ENCODE data around the gene C2orf69. TPM values are rescaled to one million over a fixed set of nuclear protein-coding genes. Genes with fewer than 3 reads are reported as not detected.

The C2orf69 gene
- total and polyA plus RNA-seq, 9 donors: 4.4 to 12.6 (median 9.6) TPM

DNA sequence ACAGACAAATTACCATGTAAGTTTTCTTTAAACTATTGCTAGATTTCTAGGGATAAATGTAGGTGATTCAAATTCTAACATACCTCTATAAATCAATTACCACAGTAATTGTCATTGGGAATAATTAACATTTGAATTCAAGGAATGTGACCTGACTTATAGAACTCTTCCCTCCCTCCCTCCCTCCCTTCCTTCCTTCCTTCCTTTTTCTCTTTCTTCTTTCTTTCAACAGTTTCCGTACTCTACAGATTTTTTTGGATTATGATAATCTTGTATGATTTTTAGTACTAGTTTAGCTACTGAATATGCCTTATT, 41.9 kb upstream of the C2orf69 start:
- intact Hi-C loops (cut with DNase I): no loop called here
- 70 to 82% (median 80%) methylated on average over 1 of the region's 1 CpG for WGBS, 3 donors
- no peak overlapping the region for H3K4me3 ChIP-seq
- TF ChIP-seq POLR2A (IDR thresholded peaks at IDR 0.05) (no peak), EP300 (IDR thresholded peaks at IDR 0.05) (no peak)
- TF ChIP-seq, protein P1, sequence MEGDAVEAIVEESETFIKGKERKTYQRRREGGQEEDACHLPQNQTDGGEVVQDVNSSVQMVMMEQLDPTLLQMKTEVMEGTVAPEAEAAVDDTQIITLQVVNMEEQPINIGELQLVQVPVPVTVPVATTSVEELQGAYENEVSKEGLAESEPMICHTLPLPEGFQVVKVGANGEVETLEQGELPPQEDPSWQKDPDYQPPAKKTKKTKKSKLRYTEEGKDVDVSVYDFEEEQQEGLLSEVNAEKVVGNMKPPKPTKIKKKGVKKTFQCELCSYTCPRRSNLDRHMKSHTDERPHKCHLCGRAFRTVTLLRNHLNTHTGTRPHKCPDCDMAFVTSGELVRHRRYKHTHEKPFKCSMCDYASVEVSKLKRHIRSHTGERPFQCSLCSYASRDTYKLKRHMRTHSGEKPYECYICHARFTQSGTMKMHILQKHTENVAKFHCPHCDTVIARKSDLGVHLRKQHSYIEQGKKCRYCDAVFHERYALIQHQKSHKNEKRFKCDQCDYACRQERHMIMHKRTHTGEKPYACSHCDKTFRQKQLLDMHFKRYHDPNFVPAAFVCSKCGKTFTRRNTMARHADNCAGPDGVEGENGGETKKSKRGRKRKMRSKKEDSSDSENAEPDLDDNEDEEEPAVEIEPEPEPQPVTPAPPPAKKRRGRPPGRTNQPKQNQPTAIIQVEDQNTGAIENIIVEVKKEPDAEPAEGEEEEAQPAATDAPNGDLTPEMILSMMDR (IDR thresholded peaks at IDR 0.05): no peak
- no peaks in the 10 kb centered on the region for H3K9me3 ChIP-seq
- DNase-seq: no peak
- H3K27ac ChIP-seq: no peak overlapping the region
- no peaks in the 10 kb centered on the region for H3K4me1 ChIP-seq (ENCODE audit: insufficient read depth)
- no peaks in the 10 kb centered on the region for H3K36me3 ChIP-seq
- H3K27me3 ChIP-seq: no peaks in the 10 kb centered on the region

GRCh38 chr2:199869653-199870052, 41.4 kb upstream of the C2orf69 start:
- H3K36me3 ChIP-seq: no peaks in the 10 kb centered on the region
- DNase-seq: no peak
- H3K4me3 ChIP-seq: no peak overlapping the region
- intact Hi-C loops (cut with DNase I): no loop called here
- 39 to 49% (median 43%) methylated on average over 1 of the region's 1 CpG for WGBS, 3 donors
- H3K9me3 ChIP-seq: no peaks in the 10 kb centered on the region
- TF ChIP-seq, protein P1 (IDR thresholded peaks at IDR 0.05): no peak
- no peak for TF ChIP-seq POLR2A (IDR thresholded peaks at IDR 0.05)
- TF ChIP-seq EP300 (IDR thresholded peaks at IDR 0.05): no peak
- H3K27me3 ChIP-seq: no peaks in the 10 kb centered on the region
- no peaks in the 10 kb centered on the region for H3K4me1 ChIP-seq (ENCODE audit: insufficient read depth)
- no peak overlapping the region for H3K27ac ChIP-seq

DNA sequence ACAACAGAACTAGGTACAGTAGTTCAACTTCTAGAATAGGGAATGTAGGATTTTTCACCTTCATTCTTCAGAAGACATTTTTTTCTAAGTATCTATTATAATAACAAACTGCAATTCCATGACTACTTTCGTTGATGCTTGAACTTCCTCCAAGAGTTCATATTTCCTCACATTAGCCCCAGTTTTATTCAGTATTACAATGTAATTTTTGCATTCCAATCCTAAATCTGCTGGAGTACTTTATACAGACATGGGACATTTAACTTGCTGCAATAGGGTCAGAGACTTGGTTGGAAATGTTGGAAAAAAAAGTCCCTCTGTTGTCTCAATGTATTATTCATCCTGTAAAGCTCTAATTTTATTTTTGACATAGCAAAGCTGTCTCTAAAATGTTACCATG, 40.5 kb upstream of the C2orf69 start:
- TF ChIP-seq EP300 (IDR thresholded peaks at IDR 0.05): no peak
- TF ChIP-seq, protein P1 (IDR thresholded peaks at IDR 0.05): no peak
- TF ChIP-seq POLR2A (IDR thresholded peaks at IDR 0.05): no peak

GRCh38 chr2:199874209-199874608, 36.9 kb upstream of the C2orf69 start:
- Histone ChIP-seq H3K27me3 (no peaks in the 10 kb centered on the region), H3K4me3 (no peak overlapping the region), H3K36me3 (no peaks in the 10 kb centered on the region), H3K4me1 (ENCODE audit: insufficient read depth) (no peaks in the 10 kb centered on the region), H3K9me3 (no peaks in the 10 kb centered on the region), H3K27ac (no peak overlapping the region)
- DNase-seq: no peak
- intact Hi-C loops (cut with DNase I): no loop called here
- WGBS, 3 donors: 95 to 97% (median 96%) methylated on average over 1 of the region's 1 CpG
- TF ChIP-seq EP300 (IDR thresholded peaks at IDR 0.05): no peak
- TF ChIP-seq, protein P1 (IDR thresholded peaks at IDR 0.05): no peak
- TF ChIP-seq POLR2A (IDR thresholded peaks at IDR 0.05): no peak

More for the DNA sequence above, 40.5 kb upstream of the C2orf69 start:
- WGBS, 3 donors: 6 to 28% (median 22%) methylated on average over 1 of the region's 1 CpG
- no peaks in the 10 kb centered on the region for H3K4me1 ChIP-seq (ENCODE audit: insufficient read depth)
- H3K27ac ChIP-seq: no peak overlapping the region
- intact Hi-C loops (cut with DNase I): no loop called here
- DNase-seq: no peak
- H3K36me3 ChIP-seq: no peaks in the 10 kb centered on the region
- H3K9me3 ChIP-seq: no peaks in the 10 kb centered on the region
- H3K27me3 ChIP-seq: no peaks in the 10 kb centered on the region
- no peak overlapping the region for H3K4me3 ChIP-seq

- Histone ChIP-seq H3K27me3 (no peaks in the 10 kb centered on the region), H3K4me3 (no peak overlapping the region), H3K4me1 (ENCODE audit: insufficient read depth) (no peaks in the 10 kb centered on the region), H3K27ac (no peak overlapping the region), H3K9me3 (no peaks in the 10 kb centered on the region), H3K36me3 (no peaks in the 10 kb centered on the region)
- WGBS, 3 donors: 8 to 27% (median 9%) methylated on average over 1 of the region's 1 CpG
- DNase-seq: no peak
- intact Hi-C loops (cut with DNase I): no loop called here
- TF ChIP-seq, protein P1 (IDR thresholded peaks at IDR 0.05): no peak
- TF ChIP-seq EP300 (IDR thresholded peaks at IDR 0.05) (no peak), POLR2A (IDR thresholded peaks at IDR 0.05) (no peak)
Measured at GRCh38 chr2:199875400-199875799, 35.7 kb upstream of the C2orf69 start.

Data from ovary (tissue), 9 donors.